HG02852 (cell line): ENCODE data around the gene RAB3GAP1.
A peak's percentile ranks its signal among the peaks of the same experiment; 100 is the strongest.

Source experiments
- ATAC-seq: cut with Tn5 transposase; IDR thresholded peaks from one replicate; pipeline ENCODE4 v1.9.1; 2021; ENCODE audit warnings: mild to moderate bottlenecking, moderate library complexity; ENCODE audit not compliant: unreplicated experiment

RAB3GAP1 gene

DNA sequence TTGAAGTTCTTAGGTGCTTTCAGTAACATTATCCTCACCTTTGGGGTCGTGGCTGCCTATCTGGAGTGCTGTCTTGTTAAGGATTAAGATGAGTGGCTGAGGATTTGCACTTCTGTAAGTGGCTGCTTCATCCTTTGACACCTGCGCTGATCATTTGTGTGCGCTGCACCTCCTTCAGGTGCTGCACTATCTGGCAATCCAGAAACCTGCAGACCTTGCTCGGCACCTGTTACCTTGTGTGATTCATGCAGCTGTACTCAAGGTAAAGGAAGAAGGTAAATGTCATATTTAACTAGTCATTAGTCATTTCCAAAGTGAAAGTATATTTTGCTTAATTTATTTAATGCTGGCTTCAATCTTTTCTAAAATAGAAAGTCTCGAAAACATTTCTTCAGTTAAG is 110.3 kb downstream of the RAB3GAP1 start:
- ATAC-seq, result no peak

- no peak for ATAC-seq
Measured at GRCh38 chr2:135162786-135163185, 110.7 kb downstream of the RAB3GAP1 start.

DNA sequence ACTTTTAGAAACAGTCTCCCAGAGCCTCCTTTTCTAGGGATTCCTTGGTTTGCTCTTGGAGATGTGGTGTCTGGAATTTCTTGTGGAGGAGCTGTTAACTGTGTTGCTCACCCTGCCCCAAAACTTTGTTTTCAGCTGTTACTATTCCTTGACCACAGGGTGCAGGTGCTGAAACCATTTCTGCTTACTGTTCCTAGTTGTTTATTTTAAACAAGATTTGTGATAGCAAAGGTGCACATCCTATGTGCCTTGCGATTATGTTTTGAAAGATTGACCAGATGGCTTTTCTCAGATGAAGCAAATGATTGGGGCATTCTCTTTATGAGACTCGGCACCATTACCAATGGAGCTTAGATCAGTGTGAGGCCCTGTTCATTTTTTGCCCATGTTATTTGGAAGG is 111.2 kb downstream of the RAB3GAP1 start:
- ATAC-seq, result peak; percentile 67

- no peak for ATAC-seq
Measured at GRCh38 chr2:135163901-135164300, 111.8 kb downstream of the RAB3GAP1 start.

DNA sequence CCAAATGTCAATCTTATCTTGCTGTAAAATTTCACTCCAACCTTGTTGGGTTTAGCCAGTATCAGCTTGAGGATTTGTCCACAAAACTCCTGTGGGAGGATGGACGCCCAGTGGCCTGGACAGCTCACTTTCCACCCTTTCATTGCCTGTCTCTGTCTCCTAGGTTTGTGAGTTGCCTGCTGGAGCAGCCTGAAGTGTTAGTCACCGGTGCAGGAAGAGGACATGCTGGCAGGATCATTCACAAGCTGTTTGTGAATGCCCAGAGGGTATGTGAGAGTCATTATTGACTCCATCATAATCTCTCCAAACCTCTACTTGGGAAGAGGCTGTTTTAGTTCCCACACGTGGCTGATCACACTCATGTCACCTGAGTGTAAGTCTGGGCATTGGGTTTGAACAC is 112.3 kb downstream of the RAB3GAP1 start:
- ATAC-seq, result no peak

DNA sequence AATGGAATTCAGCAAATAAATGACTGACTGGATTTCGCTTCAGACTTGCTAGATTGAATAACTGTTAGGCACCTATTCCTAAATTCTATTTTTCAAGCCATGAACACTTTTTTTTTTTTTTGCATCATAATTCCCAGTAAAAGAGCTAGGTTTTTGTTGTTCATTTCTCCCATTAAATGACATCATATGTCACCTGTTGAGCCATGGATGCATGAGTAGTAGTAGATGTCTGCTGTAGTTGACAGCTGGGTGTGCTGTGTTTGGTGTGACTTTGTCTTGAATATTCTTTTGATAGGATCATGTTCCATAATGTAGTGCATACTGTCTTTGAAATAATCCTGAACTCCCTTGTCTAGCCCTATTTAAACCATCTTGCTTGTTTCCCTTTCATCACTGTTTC is 115.2 kb downstream of the RAB3GAP1 start:
- no peak for ATAC-seq

- no peak for ATAC-seq
Measured at GRCh38 chr2:135168204-135168856, 116.2 kb downstream of the RAB3GAP1 start.

GRCh38 chr2:135169900-135170753 is 118.0 kb downstream of the RAB3GAP1 start:
- no peak for ATAC-seq

DNA sequence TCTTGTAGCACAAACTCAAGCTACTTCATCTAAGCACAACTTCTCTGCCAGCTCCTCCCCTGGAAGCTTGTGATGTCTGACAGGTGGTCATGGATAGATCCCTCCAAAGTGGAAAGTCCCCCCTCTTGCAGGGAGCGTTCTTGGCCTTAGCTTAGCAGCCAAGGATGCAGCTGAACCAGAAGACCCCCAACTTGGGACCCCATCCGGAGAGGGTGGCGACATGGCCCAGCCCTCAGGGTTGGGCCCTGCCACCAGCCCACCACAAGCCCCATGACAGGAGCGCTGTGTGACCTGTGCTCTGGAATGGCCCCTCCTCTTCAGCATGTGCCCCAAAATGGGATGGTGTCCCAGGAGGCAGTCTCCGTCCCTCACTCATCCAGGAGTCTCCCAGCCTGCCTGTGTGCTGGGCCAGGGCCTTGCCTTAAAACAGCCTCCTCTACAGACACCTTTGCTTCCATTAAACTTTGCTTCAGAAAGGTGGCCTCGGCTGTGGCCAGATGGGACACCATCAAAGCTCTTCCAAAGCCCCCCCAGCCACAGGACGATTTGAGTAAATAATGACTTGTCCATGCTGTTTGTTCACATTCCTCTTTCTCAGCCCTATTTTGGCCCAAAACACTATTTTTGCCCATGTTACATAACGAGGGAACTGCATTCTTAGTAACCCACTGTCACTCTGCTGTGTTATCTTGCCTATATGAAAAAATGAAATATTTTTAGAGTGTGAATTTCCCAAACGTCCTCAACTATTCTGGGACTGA is 122.1 kb downstream of the RAB3GAP1 start:
- no peak for ATAC-seq

DNA sequence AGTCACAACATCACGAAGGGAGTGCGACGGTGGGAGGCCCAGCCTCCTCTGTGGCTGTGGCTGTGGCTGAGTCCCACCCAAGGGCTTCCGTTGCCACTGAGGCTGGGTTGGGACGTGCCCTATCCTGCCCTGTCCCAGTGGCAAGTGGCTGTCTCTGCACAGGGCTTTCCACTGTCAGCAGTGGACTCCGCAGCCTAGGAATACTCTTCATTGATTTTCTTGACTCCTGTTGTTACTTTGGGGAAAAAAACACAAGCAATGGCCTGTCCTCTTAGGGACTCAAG is 122.7 kb downstream of the RAB3GAP1 start:
- ATAC-seq, result no peak

DNA sequence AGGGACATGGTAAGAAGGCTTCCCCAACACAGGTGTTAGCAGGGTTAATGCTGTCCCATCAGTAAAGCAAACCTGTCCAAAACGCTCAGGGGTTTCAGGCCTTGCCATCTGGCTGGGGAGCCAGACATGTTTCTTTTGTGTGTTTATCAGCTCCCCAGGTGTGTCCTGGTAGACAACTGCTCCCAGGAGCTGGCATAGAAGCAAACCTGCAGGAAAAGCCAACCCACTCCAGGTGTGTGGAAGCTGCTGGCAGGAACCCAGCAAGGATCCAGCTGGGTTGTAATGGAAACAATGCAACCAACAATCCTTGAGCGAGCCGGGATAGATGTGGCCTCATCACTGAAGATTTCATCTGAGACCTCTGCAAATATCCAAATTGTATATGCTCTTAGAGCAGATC is 123.1 kb downstream of the RAB3GAP1 start:
- no peak for ATAC-seq

- ATAC-seq, result no peak
Measured at GRCh38 chr2:135179689-135180088, 127.6 kb downstream of the RAB3GAP1 start.

GRCh38 chr2:135182190-135182589 is 130.1 kb downstream of the RAB3GAP1 start:
- ATAC-seq, result no peak

DNA sequence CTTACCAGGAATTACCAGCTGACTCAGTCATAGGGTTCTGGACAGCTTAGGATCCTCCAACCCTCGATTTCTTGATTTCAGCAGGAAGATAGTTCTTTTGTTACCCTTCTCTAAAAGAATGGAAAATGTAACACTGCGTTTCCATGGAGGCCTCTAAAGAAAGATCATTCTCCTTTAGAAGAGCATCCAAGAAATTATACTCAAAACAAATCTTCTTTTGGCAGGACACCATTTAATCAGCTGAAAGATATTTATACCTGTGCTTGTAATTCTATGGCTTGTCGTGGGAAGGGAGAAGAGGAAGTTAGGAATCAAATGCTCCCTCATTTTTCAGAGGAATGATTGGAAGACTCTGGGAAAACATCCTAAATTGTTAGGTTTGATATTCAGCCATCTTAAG is 130.5 kb downstream of the RAB3GAP1 start:
- no peak for ATAC-seq

GRCh38 chr2:135183822-135184221 is 131.7 kb downstream of the RAB3GAP1 start:
- no peak for ATAC-seq

GRCh38 chr2:135186054-135186453 is 134.0 kb downstream of the RAB3GAP1 start:
- no peak for ATAC-seq

GRCh38 chr2:135187270-135187669 is 135.2 kb downstream of the RAB3GAP1 start:
- ATAC-seq, result no peak

GRCh38 chr2:135189148-135189547 is 137.1 kb downstream of the RAB3GAP1 start:
- ATAC-seq, result no peak

- no peak for ATAC-seq
Measured at GRCh38 chr2:135190799-135191198, 138.7 kb downstream of the RAB3GAP1 start.

DNA sequence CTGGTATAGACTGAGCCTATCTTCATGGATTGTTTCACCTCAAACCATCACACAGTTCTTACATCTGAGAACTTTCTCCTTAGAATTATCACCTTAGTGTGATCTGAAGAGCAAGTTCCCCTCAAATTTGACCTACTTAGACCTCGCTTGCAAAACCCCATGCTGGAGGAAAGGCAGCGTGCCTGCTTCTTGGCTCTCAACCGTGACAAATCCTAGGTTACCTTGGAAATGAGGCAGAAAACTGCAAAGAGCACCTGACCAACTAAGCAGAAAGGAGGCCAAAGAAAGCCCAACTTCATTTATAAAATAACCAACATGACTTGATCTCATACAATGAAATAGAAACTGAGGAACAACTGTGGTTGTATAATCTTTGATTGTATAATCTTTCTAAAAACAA is 146.4 kb downstream of the RAB3GAP1 start:
- ATAC-seq, result no peak

DNA sequence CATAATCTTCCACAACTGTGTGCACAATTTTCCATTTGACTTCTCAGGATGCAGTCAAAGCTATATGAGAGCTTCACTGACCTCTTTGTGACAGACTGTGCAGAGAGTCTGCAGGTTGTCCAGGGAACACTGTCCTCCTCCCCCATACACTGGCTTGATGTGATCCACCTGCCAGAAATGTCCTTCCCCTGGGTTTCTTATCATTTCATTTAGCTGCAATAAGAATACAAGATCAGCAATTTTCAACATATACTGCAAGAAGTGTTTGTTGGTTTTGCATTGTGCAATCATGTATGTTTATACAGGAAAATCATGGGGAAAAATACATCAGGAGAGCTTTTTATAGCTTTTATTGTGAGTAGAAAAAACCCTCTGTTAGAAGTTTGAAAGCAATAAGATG is 150.7 kb downstream of the RAB3GAP1 start:
- no peak for ATAC-seq

- no peak for ATAC-seq
Measured at GRCh38 chr2:135203944-135204343, 151.9 kb downstream of the RAB3GAP1 start.
